H1 (cell line): ENCODE results near the gene SHISA9. TPM values are rescaled to one million over a fixed set of nuclear protein-coding genes. Genes with fewer than 3 reads are reported as not detected.

Experiments
- CTCF ChIA-PET: fragments of 300-600 bp; sonication (Branson Sonifier 250); formaldehyde crosslinking; loops from one replicate; lab custom pipeline; 2021; ENCODE audit not compliant: partially characterized antibody; lab: Charles Lee
- POLR2A ChIA-PET: fragments of 300-600 bp; sonication (Branson Sonifier 250); formaldehyde crosslinking; loops from one replicate; lab custom pipeline; 2021; ENCODE audit warnings: inconsistent platforms; ENCODE audit not compliant: partially characterized antibody; lab: Charles Lee
- DNase-seq, 2 experiments: peaks; one replicate each; pipeline versions ENCODE4 v3.0.0 to v3.0.0-alpha.2; 2010 to 2022; ENCODE audit warnings: low spot score in 2 of 2, low read depth in 1 of 2, mixed read lengths in 1 of 2
- FAIRE-seq: peaks from 2 replicates; lab custom pipeline; 2011; peaks lifted over from hg19 to GRCh38; lab: Jason Lieb, UNC
- H2AFZ ChIP-seq: 2 replicates; pipeline ENCODE4 v1.8.1; 2012; ENCODE audit warnings: low read length, inconsistent platforms
- H2AK5ac ChIP-seq: 2 replicates; pipeline ENCODE4 v1.6.1; 2013; ENCODE audit warnings: low read depth, low read length
- H2BK120ac ChIP-seq: replicated peaks from 2 replicates; pipeline ENCODE3; 2013; ENCODE audit warnings: low read depth, low read length, inconsistent platforms
- H2BK12ac ChIP-seq: 2 replicates; pipeline ENCODE4 v1.6.1; 2013; ENCODE audit warnings: low read depth, low read length
- H2BK15ac ChIP-seq: 2 replicates; pipeline ENCODE4 v1.6.1; 2013; ENCODE audit warnings: low read length
- H2BK20ac ChIP-seq: 2 replicates; pipeline ENCODE4 v1.6.1; 2013; ENCODE audit warnings: low read length
- H2BK5ac ChIP-seq: 2 replicates; pipeline ENCODE4 v1.6.1; 2013; ENCODE audit warnings: low read depth, low read length
- H3K14ac ChIP-seq: 2 replicates; pipeline ENCODE4 v1.6.1; 2013; ENCODE audit warnings: inconsistent platforms; ENCODE audit not compliant: insufficient read length
- H3K18ac ChIP-seq: 2 replicates; pipeline ENCODE4 v1.6.1; 2013; ENCODE audit warnings: low read length; ENCODE audit errors: extremely low read depth
- H3K23ac ChIP-seq: 2 replicates; pipeline ENCODE4 v1.6.1; 2013; ENCODE audit warnings: inconsistent platforms; ENCODE audit not compliant: insufficient read length
- H3K23me2 ChIP-seq: 2 replicates; pipeline ENCODE4 v1.6.1; 2013; ENCODE audit warnings: low read depth, low read length
- H3K27ac ChIP-seq: 2 replicates; pipeline ENCODE4 v1.6.1; 2011; ENCODE audit warnings: low read depth, low read length, inconsistent platforms
- H3K27me3 ChIP-seq, 4 experiments: replicated peaks in 1 of 4; 1 replicate in 1 of 4; 2 replicates in 3 of 4; pipeline versions ENCODE4 v1.6.1 to v1.8.1; 2011 to 2013; ENCODE audit warnings: low read length in 3 of 4, mild to moderate bottlenecking in 3 of 4, inconsistent platforms in 2 of 4, mixed read lengths in 2 of 4, moderate library complexity in 1 of 4; ENCODE audit not compliant: control insufficient read depth in 3 of 4, insufficient read depth in 3 of 4; ENCODE audit errors: extremely low read depth in 1 of 4
- H3K36me3 ChIP-seq, 4 experiments: 2 replicates each; pipeline versions ENCODE4 v1.6.1 to v1.8.1; 2011 to 2013; ENCODE audit warnings: mild to moderate bottlenecking in 4 of 4, low read length in 3 of 4, moderate library complexity in 2 of 4, control low read depth in 1 of 4, inconsistent platforms in 1 of 4; ENCODE audit not compliant: insufficient read depth in 4 of 4, control insufficient read depth in 2 of 4
- H3K4ac ChIP-seq: replicated peaks from 2 replicates; pipeline ENCODE3; 2013; ENCODE audit warnings: low read length, low read depth, mixed read lengths, inconsistent platforms; ENCODE audit not compliant: insufficient read length
- H3K4me1 ChIP-seq, 4 experiments: replicated peaks in 1 of 4; 1 replicate in 1 of 4; 2 replicates in 3 of 4; pipeline versions ENCODE4 v1.6.1 to v1.8.1; 2011 to 2013; ENCODE audit warnings: low read length in 3 of 4, inconsistent platforms in 2 of 4, mixed read lengths in 1 of 4; ENCODE audit not compliant: insufficient read depth in 4 of 4, control insufficient read depth in 3 of 4
- H3K4me2 ChIP-seq, 2 experiments: 2 replicates each; pipeline versions ENCODE4 v1.6.1 to v1.8.1; 2011 to 2013; ENCODE audit warnings: low read depth in 2 of 2, low read length in 2 of 2, control low read depth in 1 of 2, inconsistent platforms in 1 of 2, mild to moderate bottlenecking in 1 of 2; ENCODE audit not compliant: insufficient read depth in 1 of 2
- H3K4me3 ChIP-seq, 4 experiments: fragments of 200-600, 300-600 bp in 1 of 4; sonication (generic), shearing (Covaris generic), sonication (Bioruptor Twin) in 1 of 4; 2 replicates each; pipeline versions ENCODE4 v1.5.1 to v1.8.1; 2011 to 2016; ENCODE audit warnings: low read length in 4 of 4, low read depth in 3 of 4, control low read depth in 2 of 4, inconsistent platforms in 2 of 4, mild to moderate bottlenecking in 2 of 4, mixed read lengths in 1 of 4, moderate library complexity in 1 of 4; ENCODE audit not compliant: insufficient read depth in 2 of 4; ENCODE audit errors: extremely low read depth in 1 of 4
- H3K56ac ChIP-seq: replicated peaks from 2 replicates; pipeline ENCODE3; 2013; ENCODE audit warnings: low read depth, mild to moderate bottlenecking, mixed read lengths, low read length, inconsistent platforms; ENCODE audit not compliant: insufficient read length
- H3K79me1 ChIP-seq: 2 replicates; pipeline ENCODE4 v1.6.1; 2013; ENCODE audit warnings: low read depth, low read length, control low read depth
- H3K79me2 ChIP-seq, 2 experiments: 2 replicates each; pipeline versions ENCODE4 v1.6.1 to v1.8.1; 2012 to 2013; ENCODE audit warnings: low read length in 2 of 2, mild to moderate bottlenecking in 2 of 2, inconsistent platforms in 1 of 2; ENCODE audit not compliant: insufficient read depth in 2 of 2, control insufficient read depth in 1 of 2
- H3K9ac ChIP-seq, 4 experiments: replicated peaks in 1 of 4; 1 replicate in 1 of 4; 2 replicates in 3 of 4; pipeline versions ENCODE4 v1.6.1 to v1.8.1; 2011 to 2013; ENCODE audit warnings: low read depth in 3 of 4, low read length in 3 of 4, control low read depth in 2 of 4, mild to moderate bottlenecking in 2 of 4, moderate library complexity in 2 of 4, inconsistent platforms in 1 of 4; ENCODE audit errors: extremely low read depth in 1 of 4
- H3K9me3 ChIP-seq, 2 experiments: 2 replicates each; pipeline versions ENCODE4 v1.6.1 to v1.8.1; 2012 to 2013; ENCODE audit warnings: mild to moderate bottlenecking in 2 of 2, moderate library complexity in 2 of 2, control low read depth in 1 of 2, inconsistent platforms in 1 of 2, low read depth in 1 of 2, low read length in 1 of 2, mixed read lengths in 1 of 2; ENCODE audit not compliant: insufficient read depth in 2 of 2
- H4K20me1 ChIP-seq, 2 experiments: replicated peaks in 1 of 2; 2 replicates each; pipeline versions ENCODE3 to v1.8.1; 2011 to 2013; ENCODE audit warnings: inconsistent platforms in 2 of 2, low read length in 2 of 2, mild to moderate bottlenecking in 1 of 2; ENCODE audit not compliant: insufficient read depth in 2 of 2, control insufficient read depth in 1 of 2
- H4K5ac ChIP-seq: 2 replicates; pipeline ENCODE4 v1.6.1; 2013; ENCODE audit warnings: low read length, low read depth, mixed read lengths, inconsistent platforms; ENCODE audit not compliant: insufficient read length
- H4K8ac ChIP-seq: 2 replicates; pipeline ENCODE4 v1.8.0; 2013; ENCODE audit warnings: mild to moderate bottlenecking, moderate library complexity, low read length, inconsistent platforms; ENCODE audit not compliant: insufficient read depth; ENCODE audit errors: extremely low read depth
- H4K91ac ChIP-seq: replicated peaks from 2 replicates; pipeline ENCODE3; 2013; ENCODE audit warnings: low read length, mixed read lengths, inconsistent platforms; ENCODE audit not compliant: insufficient read length
- CTBP2 ChIP-seq: IDR thresholded peaks from 2 replicates; pipeline ENCODE4 v1.7.0; 2011; ENCODE audit warnings: borderline replicate concordance, mild to moderate bottlenecking, moderate library complexity, mixed read lengths, low read length; ENCODE audit not compliant: insufficient read depth, insufficient read length
- EZH2 ChIP-seq: fragments of 200-600 bp; sonication (generic); IDR thresholded peaks from 2 replicates; pipeline ENCODE4 v1.7.1; 2012; ENCODE audit warnings: low read depth, mild to moderate bottlenecking, moderate library complexity, low read length, inconsistent platforms; ENCODE audit not compliant: severe bottlenecking
- HDAC6 ChIP-seq: IDR thresholded peaks from one replicate; pipeline ENCODE4 v1.7.1; 2012; ENCODE audit warnings: low read depth, mild to moderate bottlenecking, inconsistent platforms, low read length, moderate library complexity
- JUND ChIP-seq: IDR thresholded peaks from 2 replicates; pipeline ENCODE4 v1.6.1; 2011; ENCODE audit warnings: mild to moderate bottlenecking, improper control_type of control experiment, low read length
- MAX ChIP-seq: IDR thresholded peaks from 2 replicates; pipeline ENCODE4 v1.6.1; 2012; ENCODE audit warnings: inconsistent platforms
- RAD21 ChIP-seq, 2 experiments: IDR thresholded peaks in 1 of 2; conservative IDR thresholded peaks in 1 of 2; 2 replicates each; pipeline ENCODE4 v1.6.1; 2011; ENCODE audit warnings: low read depth in 2 of 2, low read length in 2 of 2, improper control_type of control experiment in 1 of 2, inconsistent platforms in 1 of 2, mild to moderate bottlenecking in 1 of 2, moderate library complexity in 1 of 2
- RBBP5 ChIP-seq: IDR thresholded peaks from 2 replicates; pipeline ENCODE4 v1.7.1; 2012; ENCODE audit warnings: low read depth, mild to moderate bottlenecking, inconsistent platforms, low read length, moderate library complexity, borderline replicate concordance
- RXRA ChIP-seq: IDR thresholded peaks from 2 replicates; pipeline ENCODE4 v1.6.1; 2011; ENCODE audit warnings: low read depth, mild to moderate bottlenecking, low read length, moderate library complexity; ENCODE audit not compliant: insufficient read depth
- SAP30 ChIP-seq: fragments of 300-600 bp; sonication (generic); IDR thresholded peaks from 2 replicates; pipeline ENCODE4 v1.7.1; 2012; ENCODE audit warnings: low read length, moderate library complexity, mild to moderate bottlenecking, inconsistent platforms; ENCODE audit not compliant: insufficient read depth, insufficient replicate concordance
- SIRT6 ChIP-seq: IDR thresholded peaks from one replicate; pipeline ENCODE4 v1.7.1; 2012; ENCODE audit warnings: low read length, inconsistent platforms
- SIX5 ChIP-seq: IDR thresholded peaks from 2 replicates; pipeline ENCODE4 v1.6.1; 2011; ENCODE audit warnings: mild to moderate bottlenecking, low read depth, low read length
- SUZ12 ChIP-seq: fragments of 200-600 bp; sonication (generic); IDR thresholded peaks from 2 replicates; pipeline ENCODE4 v1.6.1; 2012; ENCODE audit warnings: mild to moderate bottlenecking, inconsistent platforms, low read length, moderate library complexity, mixed read lengths
- TBP ChIP-seq: IDR thresholded peaks from 2 replicates; pipeline ENCODE4 v1.6.1; 2011; ENCODE audit warnings: low read depth, low read length, improper control_type of control experiment
- WGBS, 2 experiments: shearing (Covaris generic) in 1 of 2; methylation state at CpG; one replicate each; pipeline versions ENCODE4 v1.1.6 to v1.1.7; 2013 to 2015; ENCODE audit warnings: low lambda C conversion rate in 2 of 2, mixed read lengths in 2 of 2, inconsistent platforms in 1 of 2, low coverage in 1 of 2, missing lambda C conversion rate in 1 of 2; ENCODE audit not compliant: insufficient replicate concordance in 2 of 2, insufficient coverage in 1 of 2, insufficient read length in 1 of 2; ENCODE audit errors: extremely low coverage in 1 of 2, missing lambda C conversion rate in 1 of 2; 5-methylcytosine and 5-hydroxymethylcytosine counted together
- polyA plus RNA-seq, 7 experiments: library from polyadenylated mRNA; depleted of rRNA in 3 of 7; stranded (reverse) in 5 of 7; unstranded in 2 of 7; fragments of >200 nt in 5 of 7; fragments of 200-250 nt in 2 of 7; gene quantifications; 1 replicate in 5 of 7; 2 replicates in 1 of 7; 4 replicates in 1 of 7; pipeline versions ENCODE4 v1.2.1 to v1.2.3, GENCODE V29; 2011 to 2013; ENCODE audit warnings: missing spikeins in 2 of 7, mixed read lengths in 2 of 7
- total RNA-seq: library from RNA; stranded (reverse); fragmentation: NEBNext Ultra II Directional; extraction: Animal tissue kit (Norgen Biotek cat#: 25700); gene quantifications from 2 replicates; pipeline ENCODE4 v1.2.1, GENCODE V29; 2021

The SHISA9 gene
- total and polyA plus RNA-seq, 2 of the 8 experiments (the other 6 are each of a cell fraction or from before 2014, with no cell fraction given) = 25.6 to 39.8 TPM

DNA sequence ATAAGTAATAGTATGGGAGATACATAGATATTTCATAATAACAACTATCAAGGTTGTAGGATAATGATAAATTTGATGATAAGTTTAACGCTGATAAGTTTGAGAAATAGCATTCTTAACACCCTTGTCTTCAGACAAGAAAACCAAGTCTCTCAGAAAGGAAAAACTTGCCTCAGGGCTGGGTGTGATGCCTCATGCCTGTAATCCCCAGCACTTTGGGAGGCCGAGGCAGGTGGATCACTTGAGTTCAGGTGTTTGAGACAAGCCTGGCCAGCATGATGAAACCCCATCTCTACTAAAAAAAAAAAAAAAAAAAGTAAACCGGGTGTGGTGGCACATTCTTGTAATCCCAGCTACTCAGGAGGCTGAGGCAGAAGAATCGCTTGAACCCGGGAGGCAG, 90.7 kb downstream of the SHISA9 start:
- H3K36me3 ChIP-seq = no peaks in the 10 kb centered on the region
- no peak overlapping the region for H4K8ac ChIP-seq
- H3K9me3 ChIP-seq = no peaks in the 10 kb centered on the region
- ChIA-PET POLR2A (no interaction called here), CTCF (no interaction called here)
- H3K27ac ChIP-seq = no peak overlapping the region
- H3K4ac ChIP-seq = no peak overlapping the region
- H2BK12ac ChIP-seq = no peak overlapping the region
- H2AFZ ChIP-seq = no peak overlapping the region
- H2AK5ac ChIP-seq = no peak overlapping the region
- no peak overlapping the region for H3K4me3 ChIP-seq
- no peak overlapping the region for H2BK15ac ChIP-seq
- H3K18ac ChIP-seq = no peak overlapping the region
- 98% methylated on average over 4 of the region's 5 CpGs; no CpG with 5 or more reads in 1 of the 2 experiments for WGBS, 2 experiments
- FAIRE-seq (no peak), DNase-seq (no peak)
- no peaks in the 10 kb centered on the region for H3K23me2 ChIP-seq
- H3K14ac ChIP-seq = no peak overlapping the region
- H3K79me2 ChIP-seq = peaks cover 0 to 71% of the 10 kb centered on the region in 2 experiments; a peak in 3 of 4 replicates
- H2BK5ac ChIP-seq = no peak overlapping the region
- no peak overlapping the region for H3K23ac ChIP-seq
- peaks cover 0 to 4% (median 3%) of the 10 kb centered on the region in 4 experiments; a peak in 3 of 7 replicates for H3K4me1 ChIP-seq
- no peak overlapping the region for H3K9ac ChIP-seq
- no peak overlapping the region for H3K56ac ChIP-seq
- H3K27me3 ChIP-seq = no peaks in the 10 kb centered on the region; a peak in 1 of 7 replicates
- H4K20me1 ChIP-seq = peaks cover 0 to 2% of the 10 kb centered on the region in 2 experiments
- no peak overlapping the region for H4K91ac ChIP-seq
- H4K5ac ChIP-seq = no peak overlapping the region
- no peak overlapping the region for H3K4me2 ChIP-seq
- H2BK20ac ChIP-seq = no peak overlapping the region
- no peak overlapping the region for H2BK120ac ChIP-seq
- H3K79me1 ChIP-seq = peaks cover 2% of the 10 kb centered on the region; the same call in 1 of the 2 replicates
- TF ChIP-seq JUND = no peak
- no peak for TF ChIP-seq EZH2
- TF ChIP-seq RXRA = no peak
- TF ChIP-seq TBP = no peak
- no peak for TF ChIP-seq HDAC6
- no peak for TF ChIP-seq MAX
- no peak for TF ChIP-seq SUZ12
- no peak for TF ChIP-seq SAP30
- TF ChIP-seq RBBP5 = no peak
- TF ChIP-seq SIX5 = no peak
- TF ChIP-seq SIRT6 = no peak
- TF ChIP-seq CTBP2 = no peak
- TF ChIP-seq RAD21 (IDR thresholded peaks at IDR 0.05 in 1 of 2, conservative IDR thresholded peaks at IDR 0.05 in 1 of 2; ENCODE audit: low read depth in 2 of 2, low read length in 2 of 2) = no peak
